Keratinocyte (primary cell): ENCODE results near the gene A2M. TPM values are rescaled to one million over a fixed set of nuclear protein-coding genes. Genes with fewer than 3 reads are reported as not detected.

Source experiments
- DNase-seq: peaks from one replicate; pipeline ENCODE4 v3.0.0-alpha.2; 2011; ENCODE audit warnings: low read depth, missing footprints, low spot score
- FAIRE-seq: peaks from 2 replicates; lab custom pipeline; 2011; peaks lifted over from hg19 to GRCh38; lab: Jason Lieb, UNC
- H2AFZ ChIP-seq: 2 replicates; pipeline ENCODE4 v1.6.0; 2012; ENCODE audit warnings: low read length, control low read depth, inconsistent platforms; ENCODE audit not compliant: control insufficient read depth
- H3K27ac ChIP-seq: 2 replicates; pipeline ENCODE4 v1.5.1; 2011; ENCODE audit warnings: low read length; ENCODE audit not compliant: control insufficient read depth, insufficient read depth
- H3K27me3 ChIP-seq: 3 replicates; pipeline ENCODE4 v1.6.0; 2011; ENCODE audit warnings: low read length; ENCODE audit not compliant: control insufficient read depth, insufficient read depth; ENCODE audit errors: extremely low read depth
- H3K36me3 ChIP-seq, 2 experiments: 2 replicates in 1 of 2; 3 replicates in 1 of 2; pipeline ENCODE4 v1.5.1; 2011; ENCODE audit warnings: low read length in 2 of 2, mild to moderate bottlenecking in 1 of 2; ENCODE audit not compliant: control insufficient read depth in 2 of 2, insufficient read depth in 2 of 2; ENCODE audit errors: extremely low read depth in 1 of 2
- H3K4me1 ChIP-seq: 3 replicates; pipeline ENCODE4 v1.5.1; 2011; ENCODE audit warnings: low read length; ENCODE audit not compliant: control insufficient read depth, insufficient read depth; ENCODE audit errors: extremely low read depth
- H3K4me2 ChIP-seq: 3 replicates; pipeline ENCODE4 v1.6.0; 2011; ENCODE audit warnings: low read depth, low read length; ENCODE audit not compliant: control insufficient read depth, insufficient read depth; ENCODE audit errors: extremely low read depth
- H3K4me3 ChIP-seq, 3 experiments: fragments of 200-600 bp in 1 of 3; sonication (generic) in 1 of 3; 2 replicates in 2 of 3; 3 replicates in 1 of 3; pipeline ENCODE4 v1.5.1; 2011 to 2016; ENCODE audit warnings: low read length in 3 of 3, mild to moderate bottlenecking in 3 of 3, control low read depth in 2 of 3, inconsistent platforms in 1 of 3, low read depth in 1 of 3, mixed read lengths in 1 of 3, mixed run types in 1 of 3, moderate library complexity in 1 of 3; ENCODE audit not compliant: control insufficient read depth in 2 of 3, insufficient read depth in 2 of 3; ENCODE audit errors: extremely low read depth in 1 of 3
- H3K79me2 ChIP-seq: 2 replicates; pipeline ENCODE4 v1.6.0; 2012; ENCODE audit warnings: low read length; ENCODE audit not compliant: control insufficient read depth, insufficient read depth
- H3K9ac ChIP-seq: 3 replicates; pipeline ENCODE4 v1.6.0; 2011; ENCODE audit warnings: low read length; ENCODE audit not compliant: control insufficient read depth, insufficient read depth; ENCODE audit errors: extremely low read depth
- H3K9me1 ChIP-seq: 3 replicates; pipeline ENCODE4 v1.6.0; 2011; ENCODE audit warnings: low read length; ENCODE audit not compliant: control insufficient read depth, insufficient read depth; ENCODE audit errors: extremely low read depth
- H3K9me3 ChIP-seq: 2 replicates; pipeline ENCODE4 v1.5.1; 2012; ENCODE audit warnings: low read depth, low read length; ENCODE audit not compliant: control insufficient read depth
- H4K20me1 ChIP-seq: 3 replicates; pipeline ENCODE4 v1.6.0; 2011; ENCODE audit warnings: low read length; ENCODE audit not compliant: control insufficient read depth, insufficient read depth; ENCODE audit errors: extremely low read depth
- CTCF ChIP-seq, 3 experiments: IDR thresholded peaks in 1 of 3; conservative IDR thresholded peaks in 1 of 3; optimal IDR thresholded peaks in 1 of 3; 2 replicates in 2 of 3; 3 replicates in 1 of 3; pipeline versions ENCODE3 to v1.5.1; 2011; ENCODE audit warnings: low read length in 3 of 3, mild to moderate bottlenecking in 3 of 3, moderate library complexity in 2 of 3, control low read depth in 1 of 3, inconsistent platforms in 1 of 3; ENCODE audit not compliant: insufficient read depth in 2 of 3; ENCODE audit errors: extremely low read depth in 1 of 3
- EZH2 ChIP-seq: IDR thresholded peaks from one replicate; pipeline ENCODE4 v1.6.1; 2012; ENCODE audit warnings: inconsistent platforms, mild to moderate bottlenecking, low read length, moderate library complexity
- dilution Hi-C: fragments of 300-500 bp; cut with MboI; formaldehyde crosslinking; loops from one replicate; pipeline ENCODE4 v1.7.0; 2020; ENCODE audit warnings: low sequenced_read_pairs; ENCODE audit not compliant: extremely low pct_ligation_motif_present
- polyA plus RNA-seq, 5 experiments: library from polyadenylated mRNA; depleted of rRNA in 3 of 5; stranded (reverse) in 3 of 5; stranded (forward) in 1 of 5; unstranded in 1 of 5; fragments of >200 nt; gene quantifications; 1 replicate in 1 of 5; 2 replicates in 3 of 5; 3 replicates in 1 of 5; pipeline versions ENCODE4 v1.2.1 to v1.2.3, GENCODE V29; 2011 to 2012; ENCODE audit warnings: missing spikeins in 2 of 5, low read depth in 1 of 5, low replicate concordance in 1 of 5

A2M gene
- polyA plus RNA-seq, 1 donor (not counting 4 experiments of a cell fraction or from before 2014, with no cell fraction given): 0.49 TPM

DNA sequence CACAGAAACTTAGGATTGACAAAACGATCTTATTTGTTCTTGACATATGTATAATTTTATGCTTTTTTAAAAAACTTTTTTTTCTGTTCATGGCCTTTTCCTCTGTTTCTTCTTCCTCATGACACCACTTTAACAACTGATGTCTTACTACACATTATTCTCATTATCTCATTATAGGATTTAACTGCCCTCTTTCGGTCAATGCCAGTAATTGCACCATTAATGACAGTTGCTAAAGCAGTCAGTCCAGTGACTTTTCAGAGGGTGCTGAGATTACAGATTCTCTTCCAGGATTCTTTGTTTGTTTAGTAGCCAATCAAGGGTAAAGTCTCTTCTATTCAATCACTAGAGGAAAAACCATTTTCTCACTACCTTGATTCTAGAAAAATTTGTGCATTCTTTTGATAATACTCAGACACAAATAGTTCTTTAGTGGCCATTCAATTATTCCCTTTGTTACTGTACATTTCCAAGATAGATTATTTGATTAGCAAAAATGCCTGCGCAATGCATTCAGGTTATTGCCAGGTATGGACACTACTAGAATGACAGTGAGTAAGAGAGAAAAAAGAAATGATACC lies 76.2 kb downstream of the A2M start:
- Histone ChIP-seq H3K9me3 (no peaks in the 10 kb centered on the region), H3K79me2 (no peaks in the 10 kb centered on the region), H3K4me3 (no peak overlapping the region), H3K4me1 (no peaks in the 10 kb centered on the region), H3K4me2 (no peak overlapping the region), H4K20me1 (no peaks in the 10 kb centered on the region), H3K9ac (no peak overlapping the region), H2AFZ (no peak overlapping the region), H3K27ac (no peak overlapping the region), H3K36me3 (no peaks in the 10 kb centered on the region), H3K9me1 (no peaks in the 10 kb centered on the region), H3K27me3 (no peaks in the 10 kb centered on the region)
- FAIRE-seq: peak; percentile 76
- DNase-seq: no peak
- TF ChIP-seq EZH2 (no peak), CTCF (optimal IDR thresholded peaks at IDR 0.05 in 1 of 3, IDR thresholded peaks at IDR 0.05 in 1 of 3, conservative IDR thresholded peaks at IDR 0.05 in 1 of 3; ENCODE audit: extremely low read depth in 1 of 3, insufficient read depth in 2 of 3, low read length in 3 of 3) (peak; percentile 30 to 66 (median 46))
- dilution Hi-C loops: no loop called here

DNA sequence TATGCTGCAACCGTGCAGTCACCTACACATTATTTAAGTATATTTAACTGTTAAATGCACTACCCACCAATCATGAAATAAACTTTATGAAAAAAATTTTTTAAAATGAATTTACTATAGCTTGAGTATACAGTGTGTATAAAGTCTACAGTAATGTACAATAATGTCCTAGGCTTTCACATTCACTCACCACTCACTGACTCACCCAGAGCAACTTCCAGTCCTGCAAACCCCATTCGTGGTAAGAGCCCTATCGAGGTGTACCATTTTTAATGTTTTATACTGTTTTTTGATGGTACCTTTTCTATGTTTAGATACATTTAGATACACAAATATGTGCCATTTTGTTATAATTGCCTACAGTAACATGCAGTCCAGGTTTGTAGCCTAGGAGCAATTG lies 78.3 kb downstream of the A2M start:
- Histone ChIP-seq H2AFZ (no peak overlapping the region), H3K79me2 (no peaks in the 10 kb centered on the region), H3K9me3 (no peaks in the 10 kb centered on the region), H3K4me2 (no peak overlapping the region), H3K4me1 (no peaks in the 10 kb centered on the region), H3K9ac (no peak overlapping the region), H3K9me1 (no peaks in the 10 kb centered on the region), H3K27ac (no peak overlapping the region), H4K20me1 (no peaks in the 10 kb centered on the region), H3K36me3 (no peaks in the 10 kb centered on the region), H3K4me3 (no peak overlapping the region), H3K27me3 (no peaks in the 10 kb centered on the region)
- TF ChIP-seq EZH2: no peak
- TF ChIP-seq CTCF (optimal IDR thresholded peaks at IDR 0.05 in 1 of 3, IDR thresholded peaks at IDR 0.05 in 1 of 3, conservative IDR thresholded peaks at IDR 0.05 in 1 of 3; ENCODE audit: extremely low read depth in 1 of 3, insufficient read depth in 2 of 3, low read length in 3 of 3): no peak
- DNase-seq (no peak), FAIRE-seq (no peak)
- dilution Hi-C loops: no loop called here
